Measurements from ENCODE around the gene ZSWIM1. TPM values are rescaled to one million over a fixed set of nuclear protein-coding genes. Genes with fewer than 3 reads are reported as not detected.
A peak's percentile ranks its signal among the peaks of the same experiment; 100 is the strongest.

Gene ZSWIM1
- total and polyA plus RNA-seq, 2 of the 13 experiments (the other 11 are each of a cell fraction or from before 2014, with no cell fraction given) = 9.5 to 11.7 TPM

- TF ChIP-seq MTERF4 (CRISPR knock-in tag; IDR thresholded peaks at IDR 0.05) = peak; percentile 65; the same call in 1 of the 2 replicates
- 0 out of 2 replicates have a peak, but pooled peaks have one; percentile 1 for TF ChIP-seq ZNF136 (CRISPR knock-in tag; IDR thresholded peaks at IDR 0.05; ENCODE audit: low read depth)
- peak; percentile 40; the same call in 1 of the 2 replicates for TF ChIP-seq KDM2A (CRISPR knock-in tag; IDR thresholded peaks at IDR 0.05; ENCODE audit: borderline replicate concordance, low read depth)
- TF ChIP-seq ZNF580 (CRISPR knock-in tag; IDR thresholded peaks at IDR 0.05; ENCODE audit: borderline replicate concordance, low read depth) = peak; percentile 61; the same call in 1 of the 2 replicates
- TF ChIP-seq ZNF639 (CRISPR knock-in tag; conservative IDR thresholded peaks at IDR 0.05) = 0 out of 2 replicates have a peak, but pooled peaks have one; percentile 11
- peak; percentile 47; the same call in 1 of the 2 replicates for TF ChIP-seq ZNF446 (CRISPR knock-in tag; IDR thresholded peaks at IDR 0.05)
- peak; percentile 80 for TF ChIP-seq ZNF460 (CRISPR knock-in tag; IDR thresholded peaks at IDR 0.05; ENCODE audit: borderline replicate concordance)
- TF ChIP-seq KDM1A (CRISPR knock-in tag; IDR thresholded peaks at IDR 0.05) = peak; percentile 54; the same call in 1 of the 2 replicates
- peak; percentile 34; the same call in 1 of the 2 replicates for TF ChIP-seq ZBTB39 (CRISPR knock-in tag; IDR thresholded peaks at IDR 0.05)
- TF ChIP-seq ZXDC (CRISPR knock-in tag; IDR thresholded peaks at IDR 0.05) = 0 out of 2 replicates have a peak, but pooled peaks have one; percentile 61
- TF ChIP-seq RBFOX2 (IDR thresholded peaks at IDR 0.05; ENCODE audit: low read depth, low read length) = 0 out of 2 replicates have a peak, but pooled peaks have one; percentile 6
- peak; percentile 9; the same call in 1 of the 2 replicates for TF ChIP-seq ZC3H13 (CRISPR knock-in tag; IDR thresholded peaks at IDR 0.05)
- 0 out of 2 replicates have a peak, but pooled peaks have one; percentile 14 for TF ChIP-seq ZNF776 (CRISPR knock-in tag; IDR thresholded peaks at IDR 0.05)
- peak; percentile 27; the same call in 1 of the 2 replicates for TF ChIP-seq ZNF768 (CRISPR knock-in tag; IDR thresholded peaks at IDR 0.05)
- TF ChIP-seq ZNF770 (CRISPR knock-in tag; IDR thresholded peaks at IDR 0.05) = peak; percentile 98
- TF ChIP-seq SP4 (CRISPR knock-in tag; IDR thresholded peaks at IDR 0.05) = peak; percentile 55; the same call in 1 of the 2 replicates
- TF ChIP-seq MXD1 (CRISPR knock-in tag; IDR thresholded peaks at IDR 0.05) = 0 out of 2 replicates have a peak, but pooled peaks have one; percentile 39
- TF ChIP-seq HES4 (CRISPR knock-in tag; IDR thresholded peaks at IDR 0.05; ENCODE audit: borderline replicate concordance) = 0 out of 2 replicates have a peak, but pooled peaks have one; percentile 38
- TF ChIP-seq FLYWCH1 (CRISPR knock-in tag; IDR thresholded peaks at IDR 0.05) = peak; percentile 49; the same call in 1 of the 2 replicates
Measured at GRCh38 chr20:45931680-45932079, 50.7 kb downstream of the ZSWIM1 start (continued).
